Ectodermal cell (in vitro differentiated cells): ENCODE measurements around the gene ELANE.
"Not testable (repeated sequence)": the region's sequence is repeated elsewhere in the genome, so short reads cannot be mapped to it uniquely, and the experiment has no call there.

Experiments used
- H3K27ac ChIP-seq: 2 replicates; pipeline ENCODE4 v1.7.0; 2013; ENCODE audit warnings: mild to moderate bottlenecking, low read depth, low read length; ENCODE audit not compliant: insufficient read depth, poor library complexity, severe bottlenecking
- H3K27me3 ChIP-seq: 2 replicates; pipeline ENCODE4 v1.7.0; 2013; ENCODE audit warnings: mild to moderate bottlenecking, low read length; ENCODE audit not compliant: insufficient read depth, control insufficient read depth, poor library complexity, severe bottlenecking
- H3K36me3 ChIP-seq: one replicate; pipeline ENCODE4 v1.7.0; 2013; ENCODE audit warnings: low read length; ENCODE audit not compliant: control insufficient read depth, insufficient read depth
- H3K4me1 ChIP-seq: one replicate; pipeline ENCODE4 v1.7.0; 2013; ENCODE audit warnings: low read length; ENCODE audit not compliant: control insufficient read depth, insufficient read depth
- H3K4me3 ChIP-seq: 2 replicates; pipeline ENCODE4 v1.7.0; 2013; ENCODE audit warnings: low read depth, low read length, control low read depth; ENCODE audit not compliant: insufficient read depth
- H3K9me3 ChIP-seq: 2 replicates; pipeline ENCODE4 v1.7.0; 2013; ENCODE audit warnings: mild to moderate bottlenecking, low read length, moderate library complexity; ENCODE audit not compliant: control insufficient read depth
- WGBS, 2 experiments: methylation state at CpG; one replicate each; pipeline ENCODE4 v1.1.7; 2013; ENCODE audit warnings: missing lambda C conversion rate in 2 of 2; 5-methylcytosine and 5-hydroxymethylcytosine counted together

Gene ELANE

DNA sequence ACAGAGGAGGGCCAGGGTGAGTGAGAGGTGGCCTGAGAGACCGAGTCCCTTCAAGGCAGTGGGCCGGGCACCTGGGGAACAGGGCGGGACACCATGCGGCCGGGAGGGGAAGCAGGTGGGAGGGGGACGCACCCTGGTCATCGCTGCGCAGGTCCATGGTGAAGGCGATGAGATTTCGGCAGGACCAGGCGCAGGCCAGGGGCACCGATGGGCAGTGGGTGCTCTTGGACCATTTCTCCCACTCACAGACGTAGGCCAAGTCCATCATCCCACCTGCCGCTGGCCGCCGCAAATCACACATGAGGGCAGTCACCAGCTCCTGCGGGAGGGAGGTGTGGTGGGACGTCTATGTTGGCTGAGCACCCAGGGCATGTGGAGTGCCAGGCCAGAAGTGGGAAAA, 38.7 kb downstream of the ELANE start:
- WGBS, 2 experiments, result 96 to 97% methylated on average over 18 of the region's 18 CpGs
- Histone ChIP-seq H3K27ac (no peak overlapping the region), H3K4me1 (no peaks in the 10 kb centered on the region), H3K27me3 (no peaks in the 10 kb centered on the region), H3K36me3 (peaks cover 22% of the 10 kb centered on the region), H3K4me3 (no peak overlapping the region), H3K9me3 (no peaks in the 10 kb centered on the region)

DNA sequence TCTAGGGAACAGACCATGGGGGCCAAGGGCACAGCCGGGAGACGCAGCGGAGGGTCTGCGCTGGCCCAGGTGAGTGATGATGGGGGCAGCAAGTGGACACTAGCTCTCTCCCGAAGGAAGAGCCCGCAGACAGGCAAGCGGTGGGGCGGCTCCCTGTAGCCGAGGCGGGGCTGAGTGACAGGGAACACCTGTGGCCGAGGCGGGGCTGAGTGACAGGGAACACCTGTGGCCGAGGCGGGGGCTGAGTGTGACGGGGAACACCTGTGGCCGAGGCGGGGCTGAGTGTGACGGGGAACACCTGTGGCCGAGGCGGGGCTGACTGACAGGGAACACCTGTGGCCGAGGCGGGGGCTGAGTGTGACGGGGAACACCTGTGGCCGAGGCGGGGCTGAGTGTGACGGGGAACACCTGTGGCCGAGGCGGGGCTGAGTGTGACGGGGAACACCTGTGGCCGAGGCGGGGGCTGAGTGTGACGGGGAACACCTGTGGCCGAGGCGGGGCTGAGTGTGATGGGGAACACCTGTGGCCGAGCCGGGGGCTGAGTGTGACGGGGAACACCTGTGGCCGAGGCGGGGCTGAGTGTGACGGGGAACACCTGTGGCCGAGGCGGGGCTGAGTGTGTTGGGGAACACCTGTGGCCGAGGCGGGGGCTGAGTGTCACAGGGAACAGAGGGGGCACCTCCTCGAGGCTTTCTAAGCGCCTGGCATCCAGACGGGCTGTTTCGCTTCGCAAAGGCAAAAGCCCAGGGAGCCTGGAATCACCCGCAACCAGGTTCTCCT, 39.5 kb downstream of the ELANE start:
- H3K9me3 ChIP-seq, H3K4me1 ChIP-seq, H3K27ac ChIP-seq, H3K27me3 ChIP-seq: not testable (repeated sequence)
- H3K36me3 ChIP-seq, result peaks cover 16% of the 10 kb centered on the region
- H3K4me3 ChIP-seq, result peak overlapping the region; percentile 89
- 93% methylated on average over 50 of the region's 50 CpGs for WGBS, 2 experiments

DNA sequence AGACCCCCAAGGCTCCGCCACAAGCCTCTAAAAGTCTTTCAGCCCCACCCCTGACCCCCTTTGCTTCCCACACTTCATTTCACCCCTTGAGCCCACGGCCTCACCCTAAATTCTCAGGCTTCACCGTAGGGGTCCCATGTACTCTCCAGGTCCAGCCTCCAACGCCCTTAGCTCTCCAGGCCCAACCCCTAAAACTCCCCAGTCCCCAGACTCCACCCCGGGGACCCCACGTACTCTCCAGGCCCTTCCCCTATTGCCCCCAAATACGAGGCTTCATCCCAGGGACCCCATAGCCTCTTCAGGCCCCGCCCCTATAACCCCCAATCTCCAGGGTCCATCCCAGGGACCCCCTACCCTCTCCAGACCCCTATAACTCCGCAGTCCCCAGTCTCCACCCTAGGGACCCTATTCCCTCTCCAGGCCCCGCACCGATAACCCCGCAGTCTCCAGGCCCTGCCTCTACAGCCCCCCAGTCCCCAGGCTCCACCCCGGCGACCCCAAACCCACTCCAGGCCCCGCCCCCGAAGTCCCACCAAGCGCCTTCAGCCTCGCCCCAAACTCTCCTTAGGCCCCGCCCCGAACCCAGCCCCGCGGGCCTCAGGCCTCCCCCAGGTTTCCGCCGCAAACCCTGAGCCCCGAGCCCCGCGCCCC, 40.3 kb downstream of the ELANE start:
- Histone ChIP-seq H3K36me3 (peaks cover 13% of the 10 kb centered on the region), H3K27ac (no peak overlapping the region), H3K4me1 (no peaks in the 10 kb centered on the region), H3K9me3 (no peaks in the 10 kb centered on the region), H3K27me3 (no peaks in the 10 kb centered on the region), H3K4me3 (peak overlapping the region; percentile 89)
- 7% methylated on average over 27 of the region's 27 CpGs for WGBS, 2 experiments

DNA sequence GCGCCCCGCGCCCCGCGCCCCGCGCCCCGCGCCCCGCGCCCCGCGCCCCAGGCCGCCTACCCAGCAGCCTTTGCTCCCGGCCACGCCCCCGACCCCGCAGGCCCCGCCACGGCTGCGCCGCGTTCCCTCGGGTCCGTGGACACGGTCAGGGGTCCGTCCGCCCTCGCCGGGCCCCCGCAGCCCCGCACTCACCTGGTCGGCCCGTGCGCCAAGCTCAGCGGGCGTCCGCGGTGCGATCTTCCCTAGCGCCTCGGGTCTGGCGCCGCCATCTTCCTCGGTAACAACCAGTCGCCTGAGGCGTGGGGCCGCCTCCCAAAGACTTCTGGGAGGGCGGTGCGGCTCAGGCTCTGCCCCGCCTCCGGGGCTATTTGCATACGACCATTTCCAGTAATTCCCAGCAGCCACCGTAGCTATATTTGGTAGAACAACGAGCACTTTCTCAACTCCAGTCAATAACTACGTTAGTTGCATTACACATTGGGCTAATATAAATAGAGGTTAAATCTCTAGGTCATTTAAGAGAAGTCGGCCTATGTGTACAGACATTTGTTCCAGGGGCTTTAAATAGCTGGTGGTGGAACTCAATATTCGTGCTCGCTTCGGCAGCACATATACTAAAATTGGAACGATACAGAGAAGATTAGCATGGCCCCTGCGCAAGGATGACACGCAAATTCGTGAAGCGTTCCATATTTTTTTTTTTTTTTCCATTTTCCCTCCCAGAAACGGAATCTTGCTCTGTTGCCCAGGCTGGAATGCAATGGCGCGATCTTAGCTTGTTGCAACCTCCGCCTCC, 41.0 kb downstream of the ELANE start, which contains the start of the genes MED16 and RNU6-9:
TSS of gene MED16 (minus strand) at position 294 of the 796 bp plus-strand sequence. CDS start 2,056 bp downstream, outside the sequence.
TSS of gene RNU6-9 (plus strand) at position 591 of the 796 bp plus-strand sequence.
- WGBS, 2 experiments, result 2% methylated on average over 64 to 69 of the region's 69 CpGs

DNA sequence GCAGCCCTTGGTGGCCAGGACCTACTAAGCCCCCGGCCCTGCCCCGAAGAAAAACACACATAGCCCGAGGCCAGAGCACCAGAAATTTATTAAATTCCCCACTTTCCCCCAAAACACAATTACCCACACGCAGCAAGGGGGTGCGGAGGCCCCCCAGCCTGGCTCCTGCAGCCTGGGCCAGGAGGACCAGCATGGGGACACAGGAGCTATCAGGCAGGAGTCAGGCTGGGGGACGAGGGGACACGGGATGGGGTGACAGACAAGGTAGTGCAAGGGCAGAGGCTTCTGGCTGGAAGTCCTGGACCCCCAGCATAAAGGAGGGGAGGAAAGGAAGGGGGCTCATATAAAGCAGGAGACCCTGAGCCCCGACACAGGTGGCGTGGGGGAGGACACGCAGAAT, 44.3 kb downstream of the ELANE start:
- H3K9me3 ChIP-seq, result no peaks in the 10 kb centered on the region
- H3K27ac ChIP-seq, result no peak overlapping the region
- H3K4me1 ChIP-seq, result peaks cover 6% of the 10 kb centered on the region
- 88 to 90% methylated on average over 10 of the region's 10 CpGs for WGBS, 2 experiments
- H3K36me3 ChIP-seq, result no peaks in the 10 kb centered on the region
- H3K4me3 ChIP-seq, result no peak overlapping the region
- H3K27me3 ChIP-seq, result no peaks in the 10 kb centered on the region

More for the DNA sequence above, 41.0 kb downstream of the ELANE start, which contains the start of the genes MED16 and RNU6-9:
- H3K36me3 ChIP-seq, result peaks cover 13% of the 10 kb centered on the region
- no peaks in the 10 kb centered on the region for H3K4me1 ChIP-seq
- no peaks in the 10 kb centered on the region for H3K9me3 ChIP-seq
- no peaks in the 10 kb centered on the region for H3K27me3 ChIP-seq
- peak within 1 kb of the TSS; percentile 89 for H3K4me3 ChIP-seq
- H3K27ac ChIP-seq, result peak within 1 kb of the TSS; percentile 94

DNA sequence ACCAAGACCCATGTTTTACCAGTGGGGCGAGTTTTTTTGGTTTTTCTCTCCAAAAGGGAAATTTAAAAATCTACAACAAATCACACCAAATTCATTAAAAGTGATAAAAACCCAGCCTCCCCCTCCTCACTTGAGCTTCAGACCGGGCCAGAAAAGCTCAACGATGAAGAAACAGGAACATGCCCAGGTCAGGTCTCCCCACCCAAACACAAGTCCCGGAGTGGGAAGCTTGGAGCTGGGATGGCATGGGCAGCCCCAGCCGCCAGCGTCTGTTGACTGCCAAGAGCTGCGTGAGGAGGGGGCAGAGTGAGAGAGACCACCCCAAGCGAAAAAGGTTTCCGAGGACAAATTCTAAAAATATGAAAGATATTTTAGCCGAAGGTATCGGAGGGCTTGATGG, 44.9 kb downstream of the ELANE start:
- Histone ChIP-seq H3K9me3 (no peaks in the 10 kb centered on the region), H3K4me1 (peaks cover 6% of the 10 kb centered on the region), H3K27me3 (no peaks in the 10 kb centered on the region), H3K36me3 (no peaks in the 10 kb centered on the region), H3K27ac (no peak overlapping the region), H3K4me3 (no peak overlapping the region)
- WGBS, 2 experiments, result 87 to 88% methylated on average over 11 of the region's 11 CpGs

DNA sequence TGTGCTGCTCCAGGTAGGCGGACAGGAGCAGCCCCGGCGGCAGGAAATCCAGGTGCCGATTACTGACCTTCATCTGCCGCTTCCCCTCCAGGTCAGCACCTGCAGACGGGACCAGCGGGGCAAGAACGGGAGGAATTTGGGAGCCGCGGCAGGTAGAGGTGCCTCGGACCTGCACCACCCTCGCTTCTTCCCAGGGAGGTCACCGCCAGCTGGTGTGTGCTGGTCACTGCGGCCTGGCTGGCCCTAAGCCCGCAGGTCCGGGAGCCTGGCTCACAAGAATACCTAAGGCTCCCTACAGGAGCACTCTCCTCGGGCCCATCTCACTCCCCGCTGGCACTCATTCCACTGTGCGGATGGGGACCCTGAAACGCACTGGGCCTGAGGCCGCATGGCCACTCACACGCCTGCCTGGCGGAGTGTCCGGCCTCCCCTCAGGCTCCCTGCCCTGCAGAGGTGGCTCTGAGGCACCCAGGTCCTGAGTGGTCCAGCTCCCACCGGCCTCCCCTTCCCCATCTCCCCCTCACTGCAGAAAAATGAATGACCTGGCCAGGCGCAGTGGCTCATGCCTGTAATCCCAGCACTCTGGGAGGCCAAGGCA, 45.4 kb downstream of the ELANE start:
- WGBS, 2 experiments, result 87 to 88% methylated on average over 26 of the region's 26 CpGs
- no peak overlapping the region for H3K27ac ChIP-seq
- H3K9me3 ChIP-seq, result no peaks in the 10 kb centered on the region
- peaks cover 6% of the 10 kb centered on the region for H3K4me1 ChIP-seq
- no peaks in the 10 kb centered on the region for H3K36me3 ChIP-seq
- H3K4me3 ChIP-seq, result no peak overlapping the region
- no peaks in the 10 kb centered on the region for H3K27me3 ChIP-seq

DNA sequence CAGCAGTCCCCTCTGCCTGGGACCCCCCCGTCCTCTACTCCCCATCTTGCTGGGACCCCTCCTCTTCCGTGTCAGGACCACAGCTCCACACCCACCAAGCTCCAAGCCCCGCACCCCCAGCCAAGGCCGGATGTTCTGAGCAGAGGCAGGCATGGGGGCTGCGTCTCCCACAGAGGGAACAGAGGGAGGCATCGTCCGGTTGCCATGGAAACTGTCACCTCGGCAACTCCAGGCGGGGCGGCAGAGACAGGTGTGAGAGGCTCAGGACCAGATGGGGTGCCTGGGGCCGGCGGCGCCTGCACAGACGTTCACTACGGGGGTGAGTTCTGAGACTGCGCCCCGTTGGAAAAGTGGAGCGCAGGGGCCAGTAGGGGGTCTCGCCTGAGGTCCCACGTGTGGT, 46.6 kb downstream of the ELANE start:
- H3K27ac ChIP-seq, result no peak overlapping the region
- 82 to 83% methylated on average over 20 of the region's 20 CpGs for WGBS, 2 experiments
- H3K27me3 ChIP-seq, result no peaks in the 10 kb centered on the region
- no peak overlapping the region for H3K4me3 ChIP-seq
- H3K36me3 ChIP-seq, result no peaks in the 10 kb centered on the region
- H3K9me3 ChIP-seq, result no peaks in the 10 kb centered on the region
- peaks cover 10% of the 10 kb centered on the region for H3K4me1 ChIP-seq

DNA sequence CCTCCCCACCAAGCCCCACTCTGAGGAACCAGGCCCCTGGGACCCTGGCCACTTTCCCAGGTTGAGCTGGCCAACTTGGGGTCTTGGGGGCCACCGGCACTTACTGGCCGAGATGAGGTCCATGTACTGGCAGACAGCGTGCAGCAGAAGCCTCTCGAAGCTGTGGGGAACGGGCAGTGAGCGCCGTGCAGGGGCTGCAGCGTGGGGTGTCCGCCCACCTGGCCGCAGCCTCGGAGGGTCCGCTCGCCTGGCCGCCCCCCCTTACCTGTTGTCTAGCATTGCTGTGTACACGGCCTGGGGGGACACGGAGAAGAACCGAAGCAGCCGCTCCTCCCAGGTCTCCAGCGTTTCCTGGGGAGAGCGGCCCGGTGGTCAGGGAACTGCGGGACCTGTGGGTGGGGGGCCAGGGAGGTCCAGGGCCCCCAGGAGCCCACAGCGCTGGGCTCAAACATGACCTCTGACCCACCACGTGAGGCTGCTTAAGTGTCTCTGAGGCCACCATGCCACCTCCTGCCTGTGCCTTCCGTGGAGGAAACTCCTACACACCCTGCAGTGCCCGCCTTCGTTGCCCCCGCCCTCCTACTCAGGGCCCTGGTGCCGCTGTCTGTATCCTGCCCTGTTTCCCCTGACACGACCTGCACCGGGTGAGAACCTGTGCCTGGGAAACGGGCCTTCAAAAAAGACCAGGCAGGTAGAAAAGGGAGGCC, 47.4 kb downstream of the ELANE start:
- H3K36me3 ChIP-seq, result no peaks in the 10 kb centered on the region
- WGBS, 2 experiments, result 91% methylated on average over 32 of the region's 32 CpGs
- peaks cover 10% of the 10 kb centered on the region for H3K4me1 ChIP-seq
- no peak overlapping the region for H3K4me3 ChIP-seq
- H3K27ac ChIP-seq, result no peak overlapping the region
- no peaks in the 10 kb centered on the region for H3K27me3 ChIP-seq
- no peaks in the 10 kb centered on the region for H3K9me3 ChIP-seq
